Pancreas (tissue), 10 donors: ENCODE data around the gene UBXN11. TPM values are rescaled to one million over a fixed set of nuclear protein-coding genes. Genes with fewer than 3 reads are reported as not detected.

Source experiments
- ATAC-seq, 4 donors: fragments of 200-7000 bp; cut with Tn5 transposase; one replicate each; pipeline versions ENCODE4 v1.8.0 to v1.9.1; 2020; ENCODE audit warnings: mild to moderate bottlenecking in 4 of 4, moderate library complexity in 4 of 4
- DNase-seq, 6 donors: peaks; one replicate each; pipeline ENCODE4 v3.0.0-alpha.2; 2020
- FAIRE-seq: peaks from 2 replicates; lab custom pipeline; 2012; peaks lifted over from hg19 to GRCh38; lab: Jason Lieb, UNC
- H3K27ac ChIP-seq, 4 donors: fragments of 200-600 bp; sonication (generic); 1 replicate in 3 of 4; 2 replicates in 1 of 4; pipeline versions ENCODE4 v1.5.0 to v1.8.0; 2020
- H3K27me3 ChIP-seq, 4 donors: fragments of 200-600 bp; one replicate each; pipeline ENCODE4 v1.8.0; 2021
- H3K36me3 ChIP-seq, 3 donors: fragments of 200-600 bp; sonication (generic) in 1 of 3; one replicate each; pipeline versions ENCODE4 v1.5.0 to v1.8.0; 2020 to 2021
- H3K4me1 ChIP-seq, 3 donors: fragments of 200-600 bp; one replicate each; pipeline ENCODE4 v1.8.0; 2021
- H3K4me3 ChIP-seq, 4 donors: fragments of 200-600 bp; sonication (generic) in 2 of 4; one replicate each; pipeline versions ENCODE4 v1.5.0 to v1.8.0; 2020 to 2021
- H3K9me3 ChIP-seq, 4 donors: fragments of 200-600 bp; one replicate each; pipeline ENCODE4 v1.8.0; 2021
- WGBS, 2 donors: extraction: QIAGEN DNeasy Blood & Tissue Kit; methylation state at CpG; one replicate each; pipeline ENCODE4 v1.1.7; 2013; 5-methylcytosine and 5-hydroxymethylcytosine counted together
- intact Hi-C, 3 donors: fragments of 100-400 bp; cut with DNase I; formaldehyde crosslinking; loops; one replicate each; pipeline versions ENCODE4 v1.11.1 to v1.14.2; 2022
- polyA plus RNA-seq, 2 donors: library from polyadenylated mRNA; stranded (reverse); fragments of 200-250 nt; gene quantifications; one replicate each; pipeline ENCODE4 v1.2.3, GENCODE V29; 2013
- total RNA-seq, 6 donors: library from RNA; stranded (reverse); fragmentation: NEBNext Ultra II Directional in 4 of 6; extraction: Animal tissue kit (Norgen Biotek cat#: 25700) in 4 of 6; gene quantifications; one replicate each; pipeline versions ENCODE4 v1.2.1 to v1.2.4, GENCODE V29; 2021 to 2023
- TF ChIP-seq, protein P1 (sequence below), 4 donors: fragments of 200-600 bp; sonication (generic) in 3 of 4; IDR thresholded peaks; one replicate each; pipeline versions ENCODE4 v1.5.0 to v1.8.0; 2021; ENCODE audit warnings: antibody characterized with exemption in 4 of 4
- donor health status: healthy with polysubstance abuse.
- donor health status: DM: no; HTN: no; CAD: no; lungs with moderate emphysema.
- donor health status: DM: no; HTN: no; CAD: no.
- donor health status: control.
- donor health status: control.
- donor health status: Bipolar disorder and iron deficiency.
- donor health status: DM: yes; HTN: yes; CAD: no.
- donor health status: DM: no; HTN: no; CAD: no.
- donor health status: DM: no; HTN: no; CAD: no.
- donor health status: DM: yes; HTN: yes; CAD: no.

UBXN11 gene
- total and polyA plus RNA-seq, 8 donors: 8.7 to 61.6 (median 13.9) TPM

DNA sequence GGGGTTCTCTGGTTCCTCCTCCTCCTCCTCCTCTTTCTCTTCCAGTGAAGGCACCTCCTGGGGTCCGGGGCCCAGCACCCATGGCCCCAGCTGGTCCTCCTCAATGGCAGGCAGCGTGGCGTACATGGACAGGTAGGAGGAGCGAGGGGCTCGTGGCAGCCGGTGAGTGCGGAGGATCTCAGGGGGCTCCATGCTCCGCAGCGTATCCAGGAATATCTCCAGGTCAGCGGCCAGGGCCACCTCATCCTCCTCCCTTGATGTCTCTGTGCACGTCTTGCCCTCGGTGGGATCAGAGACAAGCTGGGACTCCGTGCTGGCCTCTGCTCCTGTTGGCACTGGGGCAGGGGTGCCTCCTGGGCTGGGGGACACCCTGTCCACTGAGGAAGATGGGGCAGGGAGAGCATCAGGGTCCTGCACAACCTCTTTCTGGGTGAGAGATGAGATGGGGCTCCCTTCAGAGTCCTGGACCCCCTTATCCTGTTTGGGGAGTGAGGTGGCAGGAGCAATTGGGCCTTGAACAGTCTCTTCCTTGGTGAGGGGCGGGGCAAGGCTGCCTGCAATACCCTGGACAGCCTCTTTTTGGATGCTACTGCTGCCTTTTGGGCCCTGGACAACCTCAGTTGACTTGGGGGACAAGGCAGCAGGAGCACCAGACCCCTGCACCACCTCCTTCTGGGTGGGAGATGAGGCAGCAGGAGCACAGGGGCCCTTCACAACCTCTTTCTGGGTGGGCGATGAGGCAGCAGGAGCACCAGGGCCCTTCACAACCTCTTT lies 37.9 kb upstream of the UBXN11 start:
- Histone ChIP-seq H3K9me3 (no peaks in the 10 kb centered on the region), H3K27ac (no peak overlapping the region), H3K36me3 (no peaks in the 10 kb centered on the region), H3K27me3 (no peaks in the 10 kb centered on the region), H3K4me3 (no peak overlapping the region), H3K4me1 (no peaks in the 10 kb centered on the region)
- TF ChIP-seq, protein P1, sequence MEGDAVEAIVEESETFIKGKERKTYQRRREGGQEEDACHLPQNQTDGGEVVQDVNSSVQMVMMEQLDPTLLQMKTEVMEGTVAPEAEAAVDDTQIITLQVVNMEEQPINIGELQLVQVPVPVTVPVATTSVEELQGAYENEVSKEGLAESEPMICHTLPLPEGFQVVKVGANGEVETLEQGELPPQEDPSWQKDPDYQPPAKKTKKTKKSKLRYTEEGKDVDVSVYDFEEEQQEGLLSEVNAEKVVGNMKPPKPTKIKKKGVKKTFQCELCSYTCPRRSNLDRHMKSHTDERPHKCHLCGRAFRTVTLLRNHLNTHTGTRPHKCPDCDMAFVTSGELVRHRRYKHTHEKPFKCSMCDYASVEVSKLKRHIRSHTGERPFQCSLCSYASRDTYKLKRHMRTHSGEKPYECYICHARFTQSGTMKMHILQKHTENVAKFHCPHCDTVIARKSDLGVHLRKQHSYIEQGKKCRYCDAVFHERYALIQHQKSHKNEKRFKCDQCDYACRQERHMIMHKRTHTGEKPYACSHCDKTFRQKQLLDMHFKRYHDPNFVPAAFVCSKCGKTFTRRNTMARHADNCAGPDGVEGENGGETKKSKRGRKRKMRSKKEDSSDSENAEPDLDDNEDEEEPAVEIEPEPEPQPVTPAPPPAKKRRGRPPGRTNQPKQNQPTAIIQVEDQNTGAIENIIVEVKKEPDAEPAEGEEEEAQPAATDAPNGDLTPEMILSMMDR (IDR thresholded peaks at IDR 0.05): no peak
- DNase-seq (no peak), ATAC-seq (no peak), FAIRE-seq (no peak)
- intact Hi-C loops: no loop called here
- 79 to 82% methylated on average over 15 of the region's 15 CpGs for WGBS, 2 donors

DNA sequence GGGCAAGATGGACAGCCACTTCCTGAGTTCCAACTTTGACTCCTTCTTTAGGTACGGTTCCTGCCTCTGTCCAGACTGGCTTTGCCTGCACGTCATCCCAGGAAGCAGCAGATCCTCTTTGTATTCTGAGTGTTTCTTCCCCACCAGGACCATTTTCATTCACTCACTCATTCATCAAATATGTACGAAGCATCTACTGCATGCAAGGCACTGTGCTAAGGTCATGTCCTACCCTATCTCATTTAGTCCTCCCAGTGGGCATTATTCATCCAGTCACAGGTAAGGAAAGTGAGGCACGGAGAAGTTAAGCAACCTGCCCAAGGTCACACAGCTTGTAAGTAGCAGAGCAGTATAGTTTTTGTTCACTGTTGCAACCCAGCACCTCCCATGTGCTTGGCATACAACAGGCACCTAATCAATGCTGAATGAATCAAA lies 33.6 kb upstream of the UBXN11 start:
- H3K36me3 ChIP-seq: no peaks in the 10 kb centered on the region
- 46 to 50% methylated on average over 4 of the region's 4 CpGs for WGBS, 2 donors
- TF ChIP-seq, protein P1 (IDR thresholded peaks at IDR 0.05): no peak
- H3K9me3 ChIP-seq: no peaks in the 10 kb centered on the region
- no peaks in the 10 kb centered on the region for H3K4me1 ChIP-seq
- DNase-seq (no peak), FAIRE-seq (no peak), ATAC-seq (no peak)
- intact Hi-C loops: no loop called here
- H3K27me3 ChIP-seq: no peaks in the 10 kb centered on the region
- H3K4me3 ChIP-seq: no peak overlapping the region
- no peak overlapping the region for H3K27ac ChIP-seq

DNA sequence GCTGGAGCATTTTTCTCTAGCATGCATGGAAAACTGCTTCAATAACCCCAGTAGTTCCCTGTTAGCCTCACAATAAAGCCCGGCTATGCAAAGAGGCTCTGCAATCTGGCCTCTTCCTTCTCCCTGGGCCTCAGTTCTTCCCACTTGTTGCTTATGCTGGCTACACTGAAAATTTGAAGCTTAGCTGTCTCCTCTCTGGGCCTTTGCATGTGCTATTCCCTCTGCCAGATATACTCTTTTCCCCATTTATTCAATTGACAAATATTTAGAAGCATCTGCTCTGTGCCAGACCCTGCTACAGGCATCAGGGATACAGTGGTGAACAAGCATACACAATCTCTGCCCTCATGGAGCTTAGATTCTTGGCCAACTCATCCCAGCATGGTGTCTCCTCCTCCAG lies 32.2 kb upstream of the UBXN11 start:
- ATAC-seq (no peak), FAIRE-seq (no peak), DNase-seq (no peak)
- no peaks in the 10 kb centered on the region for H3K4me1 ChIP-seq
- TF ChIP-seq, protein P1 (IDR thresholded peaks at IDR 0.05): no peak
- no peaks in the 10 kb centered on the region for H3K36me3 ChIP-seq
- H3K27ac ChIP-seq: no peak overlapping the region
- 77 to 88% methylated on average over 1 of the region's 1 CpG for WGBS, 2 donors
- H3K4me3 ChIP-seq: no peak overlapping the region
- intact Hi-C loops: no loop called here
- no peaks in the 10 kb centered on the region for H3K9me3 ChIP-seq
- H3K27me3 ChIP-seq: no peaks in the 10 kb centered on the region

DNA sequence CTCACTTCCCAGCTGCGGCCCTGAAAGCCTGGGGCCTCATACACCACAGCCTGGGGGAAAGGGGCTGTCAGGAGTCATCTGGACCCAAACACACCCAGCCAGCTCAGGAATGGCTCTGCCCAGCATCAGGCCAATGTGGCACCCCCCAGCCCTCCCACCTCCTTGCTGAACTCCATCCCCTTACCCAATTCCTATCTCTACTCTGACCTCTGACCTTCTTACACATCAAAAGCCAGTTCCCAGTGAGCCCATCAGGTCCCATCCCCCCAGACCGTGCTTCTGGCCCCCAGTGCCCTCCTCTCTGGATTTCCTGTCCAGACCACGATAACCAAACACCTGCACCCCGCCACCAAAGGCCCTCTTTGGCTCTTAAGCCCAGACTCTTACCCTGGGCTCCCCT lies 31.2 kb upstream of the UBXN11 start:
- H3K9me3 ChIP-seq: no peaks in the 10 kb centered on the region
- no peaks in the 10 kb centered on the region for H3K27me3 ChIP-seq
- ATAC-seq (no peak), DNase-seq (no peak), FAIRE-seq (no peak)
- TF ChIP-seq, protein P1 (IDR thresholded peaks at IDR 0.05): no peak
- H3K4me3 ChIP-seq: no peak overlapping the region
- no peak overlapping the region for H3K27ac ChIP-seq
- H3K36me3 ChIP-seq: no peaks in the 10 kb centered on the region
- no peaks in the 10 kb centered on the region for H3K4me1 ChIP-seq
- intact Hi-C loops: no loop called here
- WGBS, 2 donors: 73 to 81% methylated on average over 3 to 4 of the region's 4 CpGs

DNA sequence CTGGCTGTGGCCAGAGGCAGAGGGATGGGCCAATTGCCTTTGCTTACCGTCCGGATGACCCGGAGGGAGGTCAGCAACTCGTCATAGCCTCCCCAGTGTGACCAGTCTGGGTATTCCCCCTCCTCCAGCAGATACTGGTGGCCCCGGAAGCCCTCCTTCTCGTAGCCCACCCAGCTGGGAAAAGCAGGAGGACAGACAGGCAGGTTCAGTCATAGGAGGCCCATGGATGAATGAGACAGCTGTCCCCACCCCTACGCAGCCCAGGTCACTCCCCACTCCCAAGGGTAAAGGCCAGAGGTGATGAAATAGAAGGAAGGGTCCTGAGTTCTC lies 30.7 kb upstream of the UBXN11 start:
- DNase-seq: peak in 1 of 6 donors; percentile 16
- H3K27ac ChIP-seq: no peak overlapping the region
- no peak for ATAC-seq
- 85 to 94% methylated on average over 7 of the region's 7 CpGs for WGBS, 2 donors
- intact Hi-C loops: no loop called here
- H3K4me1 ChIP-seq: no peaks in the 10 kb centered on the region
- no peaks in the 10 kb centered on the region for H3K9me3 ChIP-seq
- no peaks in the 10 kb centered on the region for H3K36me3 ChIP-seq
- FAIRE-seq: no peak
- no peaks in the 10 kb centered on the region for H3K27me3 ChIP-seq
- TF ChIP-seq, protein P1 (IDR thresholded peaks at IDR 0.05): no peak
- H3K4me3 ChIP-seq: no peak overlapping the region
